ENCODE results near the gene CACHD1.

DNA sequence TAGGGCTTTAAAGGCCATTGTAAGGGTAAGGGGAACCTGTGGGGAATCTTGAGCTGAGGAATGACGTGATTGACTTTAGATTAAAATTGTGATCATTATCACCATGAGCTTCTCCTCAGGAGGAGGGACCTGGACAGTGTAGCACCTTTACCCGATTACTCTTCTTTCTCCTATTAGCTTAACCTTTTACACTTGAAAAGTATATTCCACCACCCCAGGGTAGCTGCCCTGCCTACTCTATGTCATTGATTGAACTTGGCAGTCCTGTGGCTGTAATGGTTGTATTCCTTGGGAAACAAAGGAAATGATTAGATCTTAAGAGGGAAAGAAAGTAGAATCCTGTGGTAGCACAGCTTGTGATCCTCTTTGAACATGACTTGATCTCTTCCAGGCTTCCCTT, 47.7 kb downstream of the CACHD1 start:
- no peak for TF ChIP-seq MAFK (IDR thresholded peaks at IDR 0.05; ENCODE audit: partially characterized antibody)
- TF ChIP-seq USF2 (IDR thresholded peaks at IDR 0.05): no peak
- no peak for TF ChIP-seq POLR2A (IDR thresholded peaks at IDR 0.05; ENCODE audit: low read length)
- TF ChIP-seq, protein P1, sequence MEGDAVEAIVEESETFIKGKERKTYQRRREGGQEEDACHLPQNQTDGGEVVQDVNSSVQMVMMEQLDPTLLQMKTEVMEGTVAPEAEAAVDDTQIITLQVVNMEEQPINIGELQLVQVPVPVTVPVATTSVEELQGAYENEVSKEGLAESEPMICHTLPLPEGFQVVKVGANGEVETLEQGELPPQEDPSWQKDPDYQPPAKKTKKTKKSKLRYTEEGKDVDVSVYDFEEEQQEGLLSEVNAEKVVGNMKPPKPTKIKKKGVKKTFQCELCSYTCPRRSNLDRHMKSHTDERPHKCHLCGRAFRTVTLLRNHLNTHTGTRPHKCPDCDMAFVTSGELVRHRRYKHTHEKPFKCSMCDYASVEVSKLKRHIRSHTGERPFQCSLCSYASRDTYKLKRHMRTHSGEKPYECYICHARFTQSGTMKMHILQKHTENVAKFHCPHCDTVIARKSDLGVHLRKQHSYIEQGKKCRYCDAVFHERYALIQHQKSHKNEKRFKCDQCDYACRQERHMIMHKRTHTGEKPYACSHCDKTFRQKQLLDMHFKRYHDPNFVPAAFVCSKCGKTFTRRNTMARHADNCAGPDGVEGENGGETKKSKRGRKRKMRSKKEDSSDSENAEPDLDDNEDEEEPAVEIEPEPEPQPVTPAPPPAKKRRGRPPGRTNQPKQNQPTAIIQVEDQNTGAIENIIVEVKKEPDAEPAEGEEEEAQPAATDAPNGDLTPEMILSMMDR (IDR thresholded peaks at IDR 0.05): no peak
- no peak for TF ChIP-seq CHD4 (IDR thresholded peaks at IDR 0.05; ENCODE audit: borderline replicate concordance)
- TF ChIP-seq EP300 (IDR thresholded peaks at IDR 0.05): no peak
- no peak for TF ChIP-seq CEBPB (IDR thresholded peaks at IDR 0.05)
- no peak for TF ChIP-seq NFE2L2 (conservative IDR thresholded peaks at IDR 0.05; ENCODE audit: low read length)
- TF ChIP-seq RARB (CRISPR knock-in tag; IDR thresholded peaks at IDR 0.05): no peak
- no peak for TF ChIP-seq EHMT2 (IDR thresholded peaks at IDR 0.05; ENCODE audit: low read depth)
- no peak for TF ChIP-seq POLR2AphosphoS2 (conservative IDR thresholded peaks at IDR 0.05; ENCODE audit: low read length)
